Measurements from ENCODE around the gene MEIOB.
"Not testable (repeated sequence)": the region's sequence is repeated elsewhere in the genome, so short reads cannot be mapped to it uniquely, and the experiment has no call there.

Gene MEIOB

GRCh38 chr16:1907226-1907860 lies 35.4 kb upstream of the MEIOB start:
- no peak for DNase-seq (ENCODE audit: low read depth)

- no peak for DNase-seq (ENCODE audit: low read depth)
These were observed 34.8 kb upstream of the MEIOB start for GRCh38 chr16:1906846-1907165.

DNA sequence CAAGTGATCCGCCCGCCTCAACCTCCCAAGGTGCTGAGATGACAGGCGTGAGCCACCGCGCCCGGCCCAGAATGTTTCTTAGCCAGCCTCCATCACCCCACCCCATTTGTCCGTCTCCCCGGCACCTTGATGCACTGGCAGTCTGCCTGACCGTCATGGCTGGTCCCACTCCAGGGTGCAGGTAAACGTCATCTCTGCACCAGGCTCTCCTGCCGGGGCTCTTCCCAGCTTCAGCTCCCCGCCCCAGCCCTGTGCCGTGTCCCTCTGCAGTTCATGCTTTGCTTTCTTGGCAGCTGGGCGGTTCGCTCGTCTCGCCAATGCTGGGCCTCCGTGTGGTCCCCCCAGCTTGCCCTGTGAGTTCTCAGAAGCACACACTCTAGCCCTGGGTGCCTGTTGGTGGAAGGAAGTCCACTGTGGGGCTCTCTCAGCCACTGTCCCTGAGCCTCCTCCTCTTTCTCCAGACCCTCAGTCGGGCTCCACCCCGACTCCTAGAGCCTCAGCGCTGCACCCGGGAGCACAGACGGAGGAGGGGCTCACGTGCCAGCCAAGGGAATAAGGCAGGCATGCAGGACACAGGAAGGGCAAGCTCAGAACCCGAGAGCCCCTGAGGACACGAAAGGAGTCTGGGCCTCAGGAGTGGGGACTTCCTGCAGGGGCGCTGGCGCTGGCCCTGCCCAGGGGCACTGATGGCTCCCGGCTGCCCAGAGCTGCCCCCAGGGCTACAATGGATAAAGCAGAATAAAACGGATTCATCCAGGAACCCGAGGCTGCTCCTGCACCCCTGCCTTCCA lies 34.3 kb upstream of the MEIOB start:
- DNase-seq (ENCODE audit: low read depth), result no peak

- no peak for DNase-seq (ENCODE audit: low read depth)
These were observed 32.2 kb upstream of the MEIOB start for GRCh38 chr16:1903845-1904840.

DNA sequence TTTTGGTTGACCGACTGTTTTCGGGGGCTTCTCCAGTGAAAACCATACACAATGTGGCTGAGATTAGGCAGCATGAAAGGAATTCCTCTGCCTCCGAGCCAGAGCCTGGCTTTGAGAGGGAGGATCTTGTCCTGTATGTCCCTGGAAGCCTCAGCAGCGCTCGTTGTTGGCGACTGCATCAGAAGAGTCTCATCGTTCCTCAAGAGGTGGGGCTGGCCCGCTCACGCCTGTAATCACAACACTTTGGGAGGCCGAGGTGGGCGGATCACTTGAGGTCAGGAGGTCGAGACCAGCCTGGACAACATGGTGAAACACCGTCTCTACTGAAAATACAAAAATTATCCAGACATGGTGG lies 31.2 kb upstream of the MEIOB start:
- no peak for DNase-seq (ENCODE audit: low read depth)

DNA sequence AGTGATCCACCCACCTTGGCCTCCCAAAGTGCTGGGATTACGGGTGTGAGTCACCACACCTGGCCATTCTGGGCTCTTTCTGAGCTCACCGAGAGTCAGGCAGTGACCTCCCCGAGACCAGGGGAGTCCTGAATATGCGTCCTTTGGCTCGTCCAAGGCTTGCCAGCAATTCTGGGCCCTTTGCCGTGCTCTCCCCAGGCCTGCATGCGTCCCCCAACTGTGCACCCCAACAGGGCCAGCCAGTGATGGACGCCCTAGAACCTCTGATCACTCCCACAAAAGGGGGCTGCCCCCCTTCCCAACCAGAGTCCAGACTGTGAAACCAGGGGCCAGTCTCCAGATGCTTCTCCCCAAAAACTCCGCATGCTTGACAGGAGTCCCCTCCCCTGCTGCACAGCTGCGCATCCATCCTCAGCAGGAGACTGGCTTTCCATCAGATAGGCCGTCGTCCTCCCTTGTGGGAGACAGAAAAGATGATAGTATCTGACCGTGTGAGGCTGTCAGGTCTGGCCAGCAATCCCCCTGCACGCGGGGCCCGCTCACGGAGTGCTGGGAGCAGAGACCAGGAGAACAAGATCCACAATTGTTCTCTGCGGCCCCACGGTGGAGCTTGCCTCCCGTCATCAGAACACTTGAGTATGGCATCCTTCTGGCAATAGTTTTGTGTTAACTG lies 30.7 kb upstream of the MEIOB start:
- DNase-seq (ENCODE audit: low read depth), result no peak

DNA sequence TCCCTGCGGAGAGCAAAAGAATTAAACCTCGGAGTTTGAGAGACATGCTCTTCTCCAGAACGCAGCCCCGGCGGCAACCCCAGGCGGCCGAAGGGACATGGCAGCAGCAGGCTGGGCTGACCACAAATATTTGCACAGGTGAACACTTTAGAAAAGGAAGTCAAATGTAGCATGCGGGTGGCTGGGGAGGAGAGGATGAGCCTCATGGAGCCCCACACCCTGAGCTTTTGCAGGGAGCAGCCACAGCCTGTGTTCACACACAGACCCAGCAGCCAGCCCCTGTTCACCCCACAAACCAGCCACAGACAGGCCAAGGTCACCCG lies 28.4 kb upstream of the MEIOB start:
- no peak for DNase-seq (ENCODE audit: low read depth)

- no peak for DNase-seq (ENCODE audit: low read depth)
These were observed 27.9 kb upstream of the MEIOB start for GRCh38 chr16:1899641-1900451.

DNA sequence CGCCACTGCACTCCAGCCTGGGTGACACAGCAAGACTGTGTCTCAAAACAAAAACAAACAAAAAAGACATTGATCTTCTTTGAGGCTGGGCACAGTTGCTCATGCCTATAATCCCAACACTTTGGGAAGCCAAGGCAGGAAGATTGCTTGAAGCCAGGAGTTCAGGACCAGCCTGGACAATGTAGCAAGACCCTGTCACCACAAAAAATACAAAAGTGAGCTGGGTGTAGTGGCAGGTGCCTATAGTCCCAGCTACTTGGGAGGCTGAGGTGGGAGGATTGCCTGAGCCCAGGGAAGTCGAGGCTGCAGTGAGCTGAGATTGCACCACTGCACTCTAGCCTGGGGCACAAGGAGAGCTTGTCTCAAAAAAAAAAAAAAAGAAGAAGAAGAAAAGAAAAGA lies 25.7 kb upstream of the MEIOB start:
- DNase-seq (ENCODE audit: low read depth), result not testable (repeated sequence)

DNA sequence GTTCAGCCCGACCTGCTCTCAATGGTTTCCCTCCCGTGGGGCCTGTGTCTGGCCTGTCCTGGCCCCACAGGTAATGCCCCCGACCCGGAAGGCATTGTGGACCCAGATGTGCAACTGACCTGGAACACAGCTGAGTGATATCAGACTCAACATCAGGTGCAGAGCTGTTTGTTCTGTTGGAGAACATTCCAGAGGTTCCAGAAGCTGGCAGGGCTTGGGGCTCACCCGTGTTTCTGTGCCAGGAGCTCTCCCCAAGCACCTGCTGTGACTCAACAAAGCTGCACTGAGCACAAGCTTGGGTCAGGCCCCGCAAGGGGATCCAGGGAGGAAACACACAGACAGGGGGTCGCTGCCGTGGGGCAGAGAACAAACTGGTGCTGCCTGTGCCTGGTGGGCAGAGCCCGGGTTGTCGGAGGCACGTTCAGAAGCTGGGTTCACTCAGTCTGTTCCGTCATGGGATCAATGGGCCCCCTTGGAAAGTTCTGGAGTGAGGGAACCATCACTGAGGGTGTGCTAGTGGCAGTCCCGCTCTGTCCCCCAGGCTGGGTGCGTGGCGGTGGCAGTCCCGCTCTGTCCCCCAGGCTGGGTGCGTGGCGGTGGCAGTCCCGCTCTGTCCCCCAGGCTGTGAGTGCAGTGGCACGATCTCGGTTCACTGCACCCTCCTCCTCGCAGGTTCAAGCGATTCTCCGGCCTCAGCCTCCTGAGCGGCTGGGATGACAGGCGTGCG lies 24.1 kb upstream of the MEIOB start:
- no peak for DNase-seq (ENCODE audit: low read depth)

GRCh38 chr16:1895068-1895467 lies 23.1 kb upstream of the MEIOB start:
- DNase-seq (ENCODE audit: low read depth), result no peak

- no peak for DNase-seq (ENCODE audit: low read depth)
These were observed 18.7 kb upstream of the MEIOB start for GRCh38 chr16:1890708-1891050.

DNA sequence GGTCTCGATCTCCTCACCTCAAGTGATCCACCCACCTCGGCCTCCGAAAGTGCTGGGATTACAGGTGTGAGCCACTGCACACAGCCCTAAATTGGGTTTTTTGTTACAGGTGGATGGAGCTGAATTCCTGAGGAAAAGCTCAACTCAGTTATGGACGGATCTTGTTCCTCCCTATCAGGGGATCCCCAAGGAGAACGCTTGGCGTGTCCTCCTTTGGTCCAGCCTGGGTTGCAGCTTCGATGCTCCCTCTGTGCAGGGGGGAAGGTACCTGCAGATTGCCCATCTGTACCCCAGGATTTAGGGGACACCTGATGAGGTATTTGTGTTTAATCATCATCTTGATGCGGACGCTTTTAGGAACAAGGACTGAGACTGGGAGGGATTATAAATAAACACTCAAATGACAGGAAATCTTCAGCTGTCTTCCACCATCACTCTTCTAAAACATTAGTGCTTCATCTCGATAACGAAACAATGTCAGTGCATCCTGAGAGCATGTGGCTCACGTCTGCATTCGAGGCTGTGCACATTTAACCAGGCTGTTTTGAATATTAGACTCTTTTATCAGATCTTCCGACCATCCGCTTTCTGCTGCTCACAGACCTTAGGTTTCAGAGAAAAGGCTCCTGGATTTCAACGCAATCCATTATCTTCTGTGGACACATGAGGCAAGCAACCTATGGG lies 18.2 kb upstream of the MEIOB start:
- DNase-seq (ENCODE audit: low read depth), result no peak

- DNase-seq (ENCODE audit: low read depth), result no peak
These were observed 15.9 kb upstream of the MEIOB start for GRCh38 chr16:1887711-1888354.

DNA sequence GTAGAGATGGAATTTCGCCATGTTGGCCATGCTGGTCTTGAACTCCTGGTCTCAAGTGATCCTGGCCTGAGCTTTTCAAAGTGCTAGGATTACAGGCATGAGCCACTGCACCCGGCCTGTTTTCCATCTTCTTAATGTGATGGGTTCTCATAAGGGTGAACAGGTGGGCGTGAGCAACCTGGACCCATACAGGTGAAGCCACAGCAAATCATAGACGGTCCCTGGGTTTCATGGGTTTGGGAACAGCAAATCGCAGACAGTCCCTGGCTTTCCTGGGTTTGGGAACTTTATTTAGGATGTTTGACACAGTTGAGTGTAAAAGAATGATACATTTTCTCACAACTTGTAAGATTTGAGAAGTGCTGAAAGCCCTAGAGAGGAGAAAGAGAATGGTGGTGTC lies 12.9 kb upstream of the MEIOB start:
- no peak for DNase-seq (ENCODE audit: low read depth)

DNA sequence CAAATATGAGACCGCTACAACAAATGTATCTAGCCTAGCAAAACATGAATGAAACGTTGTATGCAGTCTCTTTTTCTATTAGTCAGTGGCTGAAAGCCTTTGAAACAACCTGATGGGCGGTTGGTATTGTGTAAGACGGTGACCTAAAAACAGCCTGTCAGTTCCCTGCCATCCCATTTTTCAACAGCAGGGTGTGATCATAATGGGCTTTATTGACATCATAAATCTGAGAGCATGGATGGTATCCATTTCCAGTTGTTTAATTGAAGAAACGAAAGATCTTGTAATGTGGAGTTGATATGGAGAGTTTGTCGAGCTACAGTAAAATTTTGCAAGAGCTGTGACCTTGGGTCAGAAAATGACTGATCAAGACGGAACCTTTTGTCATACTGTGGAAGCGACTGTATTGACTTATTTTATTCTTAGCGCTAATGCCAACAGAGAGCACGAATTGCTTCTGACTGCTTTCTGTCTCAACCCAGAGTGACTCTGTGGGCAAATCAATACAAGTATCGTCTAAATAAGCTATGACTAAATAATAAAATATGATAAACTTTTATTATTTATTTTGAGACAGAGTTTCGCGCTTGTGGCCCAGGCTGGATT lies 12.3 kb upstream of the MEIOB start:
- no peak for DNase-seq (ENCODE audit: low read depth)

GRCh38 chr16:1881172-1881571 lies 9.2 kb upstream of the MEIOB start:
- DNase-seq (ENCODE audit: low read depth), result not testable (repeated sequence)

DNA sequence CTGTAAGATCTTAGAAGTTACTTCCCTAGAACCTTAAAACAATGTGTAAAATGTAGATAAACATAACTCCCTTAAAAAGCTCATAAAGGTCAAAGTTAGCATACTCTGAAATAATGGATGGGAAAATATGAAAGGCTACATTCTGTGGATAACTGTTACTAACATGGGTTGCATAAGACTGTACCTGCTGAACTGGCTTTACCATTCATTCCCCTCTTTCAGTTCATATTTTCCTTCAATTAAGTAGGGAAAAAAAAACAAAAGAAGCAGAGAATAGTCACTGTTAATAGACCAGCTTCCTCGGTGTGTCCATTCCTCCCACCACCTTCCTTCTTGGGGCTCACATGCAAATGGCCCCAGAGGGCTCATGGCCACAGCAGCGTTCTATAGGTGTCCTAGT lies 7.5 kb upstream of the MEIOB start:
- no peak for DNase-seq (ENCODE audit: low read depth)

DNA sequence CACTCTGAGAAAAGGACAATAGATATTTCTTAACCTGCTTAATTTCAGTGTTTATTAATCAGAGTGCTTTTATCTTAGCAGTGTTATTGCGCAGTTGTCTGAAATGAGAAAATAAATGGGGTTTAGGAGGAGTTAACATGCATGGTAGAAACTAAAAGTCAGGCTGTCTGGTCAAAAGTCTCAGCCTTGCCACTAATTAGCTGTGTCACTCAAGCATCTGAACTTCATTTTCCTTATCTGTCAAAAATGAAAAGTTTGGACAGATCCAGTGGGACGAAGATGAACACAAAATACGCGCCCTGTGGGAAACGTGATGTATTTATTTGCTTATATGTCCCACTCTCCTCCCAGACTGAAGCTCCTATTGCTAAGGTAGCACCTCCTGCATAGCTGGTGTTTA lies 6.3 kb upstream of the MEIOB start:
- no peak for DNase-seq (ENCODE audit: low read depth)

DNA sequence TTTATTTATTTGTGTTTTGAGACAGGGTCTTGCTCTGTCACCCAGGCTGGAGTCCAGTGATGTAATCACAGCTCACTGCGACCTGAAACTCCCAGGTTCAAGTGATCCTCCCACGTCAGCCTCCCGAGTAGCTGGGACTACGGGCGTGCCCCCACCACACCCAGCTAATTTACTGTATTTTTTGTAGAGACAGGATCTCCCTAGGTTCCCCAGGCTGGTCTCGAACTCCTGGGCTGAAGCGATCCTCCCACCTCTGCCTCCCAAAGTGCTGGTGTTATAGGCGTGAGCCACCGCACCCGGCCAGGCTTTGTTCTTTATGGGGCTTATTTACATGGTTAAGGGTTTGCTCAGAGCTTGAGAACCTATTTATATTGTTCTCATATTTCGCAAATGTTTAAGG lies 5.8 kb upstream of the MEIOB start:
- no peak for DNase-seq (ENCODE audit: low read depth)

Data from activated T-helper 1 cell treated with Interleukin-2 at 50 U/mL for 16 hours (primary cell).